Measurements from ENCODE around the gene SPATA32.

The SPATA32 gene

GRCh38 chr17:45274033-45274432, 12.1 kb upstream of the SPATA32 start:
- no peak overlapping the region for H3K9ac ChIP-seq (ENCODE audit: low read depth, low read length)
- H3K36me3 ChIP-seq (ENCODE audit: insufficient read depth, low read length) = peaks cover 47% of the 10 kb centered on the region
- TF ChIP-seq EZH2 (IDR thresholded peaks at IDR 0.05; ENCODE audit: borderline replicate concordance, low read depth, low read length, severe bottlenecking) = no peak
- TF ChIP-seq, protein P1, sequence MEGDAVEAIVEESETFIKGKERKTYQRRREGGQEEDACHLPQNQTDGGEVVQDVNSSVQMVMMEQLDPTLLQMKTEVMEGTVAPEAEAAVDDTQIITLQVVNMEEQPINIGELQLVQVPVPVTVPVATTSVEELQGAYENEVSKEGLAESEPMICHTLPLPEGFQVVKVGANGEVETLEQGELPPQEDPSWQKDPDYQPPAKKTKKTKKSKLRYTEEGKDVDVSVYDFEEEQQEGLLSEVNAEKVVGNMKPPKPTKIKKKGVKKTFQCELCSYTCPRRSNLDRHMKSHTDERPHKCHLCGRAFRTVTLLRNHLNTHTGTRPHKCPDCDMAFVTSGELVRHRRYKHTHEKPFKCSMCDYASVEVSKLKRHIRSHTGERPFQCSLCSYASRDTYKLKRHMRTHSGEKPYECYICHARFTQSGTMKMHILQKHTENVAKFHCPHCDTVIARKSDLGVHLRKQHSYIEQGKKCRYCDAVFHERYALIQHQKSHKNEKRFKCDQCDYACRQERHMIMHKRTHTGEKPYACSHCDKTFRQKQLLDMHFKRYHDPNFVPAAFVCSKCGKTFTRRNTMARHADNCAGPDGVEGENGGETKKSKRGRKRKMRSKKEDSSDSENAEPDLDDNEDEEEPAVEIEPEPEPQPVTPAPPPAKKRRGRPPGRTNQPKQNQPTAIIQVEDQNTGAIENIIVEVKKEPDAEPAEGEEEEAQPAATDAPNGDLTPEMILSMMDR (IDR thresholded peaks at IDR 0.05; ENCODE audit: borderline replicate concordance, extremely low read depth, low read length, poor library complexity, severe bottlenecking) = no peak
- no peaks in the 10 kb centered on the region for H4K20me1 ChIP-seq (ENCODE audit: insufficient read depth, low read length)
- H3K4me3 ChIP-seq (ENCODE audit: low read depth in 1 of 2, low read length in 2 of 2) = no peak overlapping the region
- H3K9me3 ChIP-seq (ENCODE audit: insufficient read depth, low read length, severe bottlenecking) = no peaks in the 10 kb centered on the region
- no peaks in the 10 kb centered on the region for H3K79me2 ChIP-seq (ENCODE audit: insufficient read depth, low read length)
- ATAC-seq (ENCODE audit: insufficient read depth, low read depth) (no peak), DNase-seq (no peak)
- no peak overlapping the region for H3K27ac ChIP-seq (ENCODE audit: low read length)
- no peaks in the 10 kb centered on the region for H3K27me3 ChIP-seq (ENCODE audit: insufficient read depth, low read length, poor library complexity)
- no peak overlapping the region for H2AFZ ChIP-seq (ENCODE audit: low read depth, low read length)
- no peaks in the 10 kb centered on the region for H3K4me1 ChIP-seq (ENCODE audit: insufficient read depth, low read length)
- no peak overlapping the region for H3K4me2 ChIP-seq (ENCODE audit: insufficient read depth, low read length)

GRCh38 chr17:45273551-45273957, 11.7 kb upstream of the SPATA32 start:
- H3K4me1 ChIP-seq (ENCODE audit: insufficient read depth, low read length) = no peaks in the 10 kb centered on the region
- peaks cover 52% of the 10 kb centered on the region for H3K36me3 ChIP-seq (ENCODE audit: insufficient read depth, low read length)
- no peak for DNase-seq
- no peaks in the 10 kb centered on the region for H3K27me3 ChIP-seq (ENCODE audit: insufficient read depth, low read length, poor library complexity)
- TF ChIP-seq, protein P1 (IDR thresholded peaks at IDR 0.05; ENCODE audit: borderline replicate concordance, extremely low read depth, low read length, poor library complexity, severe bottlenecking) = no peak
- TF ChIP-seq EZH2 (IDR thresholded peaks at IDR 0.05; ENCODE audit: borderline replicate concordance, low read depth, low read length, severe bottlenecking) = no peak
- no peak for ATAC-seq (ENCODE audit: insufficient read depth, low read depth)
- H3K4me3 ChIP-seq (ENCODE audit: low read depth in 1 of 2, low read length in 2 of 2) = no peak overlapping the region
- H3K9ac ChIP-seq (ENCODE audit: low read depth, low read length) = no peak overlapping the region
- no peaks in the 10 kb centered on the region for H3K9me3 ChIP-seq (ENCODE audit: insufficient read depth, low read length, severe bottlenecking)
- no peak overlapping the region for H2AFZ ChIP-seq (ENCODE audit: low read depth, low read length)
- H3K79me2 ChIP-seq (ENCODE audit: insufficient read depth, low read length) = no peaks in the 10 kb centered on the region
- H4K20me1 ChIP-seq (ENCODE audit: insufficient read depth, low read length) = no peaks in the 10 kb centered on the region
- no peak overlapping the region for H3K4me2 ChIP-seq (ENCODE audit: insufficient read depth, low read length)
- H3K27ac ChIP-seq (ENCODE audit: low read length) = no peak overlapping the region

DNA sequence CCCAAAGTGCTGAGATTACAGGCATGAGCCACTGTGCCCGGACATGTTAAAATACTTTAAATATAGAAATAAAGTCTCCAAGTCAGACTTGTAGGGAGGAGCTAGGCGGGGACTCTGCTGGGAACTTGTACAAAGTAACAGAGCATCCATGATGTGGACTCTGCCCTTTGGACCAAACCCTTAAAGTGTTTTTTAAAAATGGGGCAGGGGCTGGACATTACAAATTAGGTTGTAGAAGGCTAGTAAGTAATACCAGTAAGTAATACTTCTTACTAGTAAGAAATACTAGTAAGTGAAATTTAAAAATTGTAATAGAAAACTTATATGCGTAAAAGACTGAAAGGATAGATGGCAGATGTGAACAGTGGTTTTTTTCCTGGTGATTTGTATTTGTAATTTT, 9.7 kb upstream of the SPATA32 start:
- TF ChIP-seq, protein P1 (IDR thresholded peaks at IDR 0.05; ENCODE audit: borderline replicate concordance, extremely low read depth, low read length, poor library complexity, severe bottlenecking) = no peak
- no peak for TF ChIP-seq EZH2 (IDR thresholded peaks at IDR 0.05; ENCODE audit: borderline replicate concordance, low read depth, low read length, severe bottlenecking)

More for the DNA sequence above, 9.7 kb upstream of the SPATA32 start:
- Histone ChIP-seq H3K36me3 (ENCODE audit: insufficient read depth, low read length) (peaks cover 71% of the 10 kb centered on the region), H3K79me2 (ENCODE audit: insufficient read depth, low read length) (no peaks in the 10 kb centered on the region), H3K4me1 (ENCODE audit: insufficient read depth, low read length) (no peaks in the 10 kb centered on the region), H3K9me3 (ENCODE audit: insufficient read depth, low read length, severe bottlenecking) (no peaks in the 10 kb centered on the region), H2AFZ (ENCODE audit: low read depth, low read length) (no peak overlapping the region), H3K4me3 (ENCODE audit: low read depth in 1 of 2, low read length in 2 of 2) (no peak overlapping the region), H3K4me2 (ENCODE audit: insufficient read depth, low read length) (no peak overlapping the region), H3K27me3 (ENCODE audit: insufficient read depth, low read length, poor library complexity) (no peaks in the 10 kb centered on the region), H3K27ac (ENCODE audit: low read length) (no peak overlapping the region), H3K9ac (ENCODE audit: low read depth, low read length) (no peak overlapping the region), H4K20me1 (ENCODE audit: insufficient read depth, low read length) (no peaks in the 10 kb centered on the region)
- no peak for ATAC-seq (ENCODE audit: insufficient read depth, low read depth)
- DNase-seq = no peak

All from DND-41 (cell line).